HG03175 (cell line): ENCODE measurements around the gene ATP11A.
A peak's percentile ranks its signal among the peaks of the same experiment; 100 is the strongest.

ENCODE experiments used
- ATAC-seq: cut with Tn5 transposase; IDR thresholded peaks from one replicate; pipeline ENCODE4 v1.9.1; 2021; ENCODE audit warnings: mild to moderate bottlenecking, moderate library complexity; ENCODE audit not compliant: unreplicated experiment

Gene ATP11A

DNA sequence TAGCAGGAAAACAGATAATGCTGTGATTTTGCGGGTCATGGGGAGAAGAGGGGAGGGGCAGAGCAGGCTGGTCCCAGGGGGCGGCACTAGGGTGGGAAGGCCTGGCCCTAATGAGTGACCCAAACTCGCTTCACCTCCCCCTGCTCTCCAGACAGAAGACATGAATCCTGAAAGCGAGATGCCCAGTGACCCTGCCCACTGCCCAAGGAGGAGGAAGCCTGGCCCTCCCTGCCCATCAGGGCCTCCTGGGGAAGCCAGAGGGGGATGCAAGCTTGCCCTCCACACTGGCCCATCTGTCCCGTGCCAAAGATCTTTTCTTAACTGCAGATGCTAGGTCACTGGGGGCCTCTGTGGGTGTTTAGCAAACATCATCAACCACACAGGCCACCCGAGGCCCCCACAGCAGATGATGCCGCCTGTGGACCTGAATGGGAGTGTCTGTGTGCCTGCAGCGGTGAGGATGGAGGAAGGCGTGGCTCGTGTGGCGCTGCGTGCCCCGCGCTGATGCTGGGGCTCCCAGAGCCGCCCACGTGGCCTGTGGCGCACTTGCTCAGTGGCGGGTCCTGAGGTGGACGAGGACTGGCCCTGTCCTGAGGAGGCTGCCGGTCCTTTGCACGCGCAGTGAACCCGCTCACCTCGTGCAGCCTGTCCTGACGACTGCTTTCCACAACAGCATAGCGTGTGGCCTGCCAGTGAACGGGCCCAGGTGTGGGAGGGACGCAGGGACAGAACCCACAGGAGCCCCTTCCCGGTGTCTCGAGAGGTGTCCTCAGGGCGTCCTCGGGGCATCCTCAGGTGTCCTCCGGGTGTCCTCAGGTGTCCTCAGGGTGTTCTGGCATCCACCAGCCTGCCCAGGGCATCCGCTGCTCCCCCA lies 198.6 kb downstream of the ATP11A start:
- no peak for ATAC-seq

DNA sequence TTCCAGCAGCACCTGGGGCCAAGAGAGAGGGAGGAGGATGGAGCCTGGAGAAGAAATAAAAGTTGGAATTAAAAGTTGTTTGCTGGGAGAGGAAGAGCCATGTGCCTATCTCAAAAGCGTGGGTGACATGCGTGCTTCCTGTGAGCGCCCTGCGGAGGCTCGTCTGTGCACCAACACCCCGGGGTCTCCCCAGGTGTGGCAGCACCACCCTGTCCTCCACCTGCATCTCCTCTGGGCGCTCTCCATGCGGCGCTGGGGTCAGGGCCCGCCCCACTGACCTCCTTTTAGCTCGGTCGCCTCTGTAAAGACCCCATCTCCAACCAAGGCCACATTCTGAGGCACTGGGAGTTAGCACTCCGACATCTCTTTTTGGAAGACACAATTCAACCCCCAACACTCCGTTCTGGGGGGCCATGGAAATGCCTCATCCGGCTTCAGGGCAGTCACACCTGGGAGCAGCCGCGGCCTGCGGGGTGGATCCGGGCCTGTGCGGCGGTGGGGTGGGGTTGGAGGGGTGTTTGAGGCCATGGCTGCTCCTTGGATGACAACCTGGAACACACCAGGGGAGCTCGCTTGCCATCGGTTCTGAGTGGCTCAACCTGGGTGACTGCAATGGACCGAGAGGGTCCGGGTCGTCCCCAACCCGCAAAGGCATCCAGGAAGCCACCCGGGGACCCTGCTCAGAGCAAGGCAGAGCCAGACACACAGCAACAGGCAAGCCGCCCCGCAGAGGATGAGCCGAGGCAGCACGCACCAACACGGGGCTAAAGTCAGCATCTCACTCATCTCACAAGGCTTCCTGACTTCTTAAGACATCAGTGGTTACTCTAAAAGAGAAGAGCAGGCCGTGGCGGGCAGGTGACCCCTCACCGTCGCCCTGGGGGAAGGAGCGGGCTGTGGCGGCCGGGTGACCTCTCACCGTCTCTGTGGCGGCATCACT lies 199.8 kb downstream of the ATP11A start:
- ATAC-seq: no peak

GRCh38 chr13:112890316-112891145 lies 200.7 kb downstream of the ATP11A start:
- ATAC-seq: no peak

DNA sequence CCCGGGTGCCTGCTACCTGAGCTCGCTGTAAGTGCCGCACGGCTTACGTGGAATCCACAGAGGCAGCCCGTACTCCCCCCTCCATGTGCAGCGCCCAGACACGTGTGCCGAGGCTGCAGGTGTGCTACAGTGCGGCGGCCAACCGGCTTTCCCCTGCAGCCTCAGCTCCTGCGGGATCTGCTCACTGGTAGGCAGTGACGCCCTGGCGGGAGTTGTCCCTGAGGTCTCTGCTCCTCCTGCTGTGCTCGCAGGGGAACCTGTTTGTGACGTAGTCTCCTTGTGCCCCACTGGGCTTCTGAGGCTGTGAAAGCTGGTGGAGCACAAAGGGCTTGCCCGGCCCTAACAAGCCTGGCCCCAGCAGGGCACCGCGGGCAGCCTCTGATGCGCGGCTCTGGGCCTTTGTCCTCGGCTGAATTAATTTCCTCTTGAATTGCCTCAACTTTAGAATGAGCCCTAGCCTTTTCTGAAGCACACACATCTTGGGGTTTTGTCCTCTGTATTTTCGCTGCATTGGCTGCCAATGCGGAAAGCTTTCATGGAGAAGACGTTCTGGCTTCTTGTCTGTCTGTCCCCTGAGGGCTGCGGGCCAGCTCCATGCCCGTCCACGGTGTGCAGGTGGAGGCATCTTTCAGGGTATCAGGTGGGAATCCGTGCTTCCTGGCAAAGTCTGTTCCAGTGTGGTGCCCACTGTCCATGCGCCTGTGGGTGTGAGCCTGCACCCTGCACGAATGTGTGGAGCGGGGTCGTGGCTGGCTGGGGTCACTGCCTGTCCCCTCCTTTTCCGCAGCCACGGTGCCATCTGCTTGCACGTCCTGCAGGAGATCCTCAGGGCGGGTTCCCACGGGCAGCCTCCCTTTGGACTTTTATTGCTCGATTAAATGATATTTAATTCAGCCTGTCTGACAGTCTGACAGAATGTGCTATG lies 201.9 kb downstream of the ATP11A start:
- ATAC-seq: no peak

DNA sequence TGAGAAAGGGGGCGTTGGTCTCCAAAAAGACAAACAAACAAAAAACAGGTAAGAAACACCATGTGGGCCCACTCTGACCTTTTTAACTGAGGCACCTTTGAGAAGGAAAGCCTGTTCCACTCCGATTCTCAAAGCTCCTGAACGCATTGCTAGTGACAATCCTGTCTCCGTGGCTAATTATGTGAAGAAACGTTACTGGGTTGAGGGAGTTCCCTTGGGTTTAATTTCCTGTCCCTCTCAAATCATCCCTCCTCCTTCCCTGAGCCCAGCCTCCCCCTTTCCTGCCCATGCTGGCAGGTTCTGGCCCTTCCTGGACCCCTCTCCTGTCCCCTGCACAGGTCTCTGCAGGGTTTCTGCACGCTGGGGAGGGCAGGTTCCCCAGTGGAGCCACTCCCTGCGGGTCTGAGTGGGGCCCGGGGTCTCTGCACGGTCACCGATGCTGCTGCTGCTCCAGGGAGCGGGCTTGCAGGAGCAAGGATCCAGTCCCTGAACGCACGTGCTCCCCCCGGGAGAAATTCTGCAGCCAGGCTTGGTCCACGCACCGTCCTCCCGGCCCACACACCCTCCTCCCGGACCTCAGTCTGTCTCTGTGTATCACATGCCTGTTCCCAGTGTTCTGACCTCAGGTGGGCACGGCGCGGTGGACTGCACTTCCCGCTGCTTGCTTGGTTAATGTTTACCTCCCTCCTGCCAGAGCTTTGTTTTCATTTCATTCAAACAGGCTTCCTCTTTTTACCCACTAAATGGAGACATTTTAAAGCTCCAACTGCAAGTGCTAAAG lies 202.8 kb downstream of the ATP11A start:
- ATAC-seq: peak; percentile 29

GRCh38 chr13:112893207-112893569 lies 203.3 kb downstream of the ATP11A start:
- no peak for ATAC-seq

DNA sequence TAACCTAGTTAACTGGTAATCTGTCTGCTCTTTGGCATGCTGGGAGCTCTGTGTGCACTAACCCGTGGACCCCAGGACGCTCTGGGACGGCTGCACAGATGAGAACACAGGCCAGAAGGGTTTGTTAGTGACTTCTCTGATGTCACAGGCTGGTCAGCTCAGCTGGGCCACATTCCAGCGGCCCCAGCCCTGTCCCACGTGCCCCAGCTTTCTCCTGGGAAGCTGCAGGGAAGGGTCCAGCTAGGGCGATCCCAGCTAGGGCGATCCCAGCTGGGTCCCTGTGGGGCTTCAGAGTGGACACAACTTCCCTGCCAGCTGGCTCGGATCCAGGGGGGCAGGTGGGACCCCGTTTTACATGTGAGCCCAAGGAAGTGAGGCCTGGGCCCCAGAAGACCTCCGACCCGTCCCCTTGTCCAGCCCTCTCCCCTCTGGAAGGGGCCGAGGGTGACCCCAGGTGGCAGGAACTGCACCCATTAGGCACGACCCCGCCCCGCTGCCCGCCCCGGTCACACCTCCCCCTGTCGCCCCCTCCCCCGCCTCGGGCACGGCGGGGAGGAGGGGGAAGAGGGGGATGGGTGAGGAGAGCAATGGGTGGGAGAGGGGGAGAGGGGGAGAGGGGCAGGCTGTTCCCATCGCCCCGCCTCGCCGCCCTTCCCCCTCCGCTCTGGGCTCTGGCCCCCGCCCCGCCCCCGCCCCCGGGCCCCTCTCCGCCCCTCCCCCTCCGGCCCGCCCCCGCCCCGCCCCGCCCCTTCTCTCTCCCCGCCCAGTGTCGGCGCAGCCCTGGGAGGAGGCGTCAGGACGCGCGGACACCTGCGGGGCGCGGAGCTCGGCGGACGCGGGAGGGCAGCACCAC lies 204.0 kb downstream of the ATP11A start:
- peak; percentile 53 for ATAC-seq

- no peak for ATAC-seq
Measured at GRCh38 chr13:112894423-112894672, 204.5 kb downstream of the ATP11A start.

DNA sequence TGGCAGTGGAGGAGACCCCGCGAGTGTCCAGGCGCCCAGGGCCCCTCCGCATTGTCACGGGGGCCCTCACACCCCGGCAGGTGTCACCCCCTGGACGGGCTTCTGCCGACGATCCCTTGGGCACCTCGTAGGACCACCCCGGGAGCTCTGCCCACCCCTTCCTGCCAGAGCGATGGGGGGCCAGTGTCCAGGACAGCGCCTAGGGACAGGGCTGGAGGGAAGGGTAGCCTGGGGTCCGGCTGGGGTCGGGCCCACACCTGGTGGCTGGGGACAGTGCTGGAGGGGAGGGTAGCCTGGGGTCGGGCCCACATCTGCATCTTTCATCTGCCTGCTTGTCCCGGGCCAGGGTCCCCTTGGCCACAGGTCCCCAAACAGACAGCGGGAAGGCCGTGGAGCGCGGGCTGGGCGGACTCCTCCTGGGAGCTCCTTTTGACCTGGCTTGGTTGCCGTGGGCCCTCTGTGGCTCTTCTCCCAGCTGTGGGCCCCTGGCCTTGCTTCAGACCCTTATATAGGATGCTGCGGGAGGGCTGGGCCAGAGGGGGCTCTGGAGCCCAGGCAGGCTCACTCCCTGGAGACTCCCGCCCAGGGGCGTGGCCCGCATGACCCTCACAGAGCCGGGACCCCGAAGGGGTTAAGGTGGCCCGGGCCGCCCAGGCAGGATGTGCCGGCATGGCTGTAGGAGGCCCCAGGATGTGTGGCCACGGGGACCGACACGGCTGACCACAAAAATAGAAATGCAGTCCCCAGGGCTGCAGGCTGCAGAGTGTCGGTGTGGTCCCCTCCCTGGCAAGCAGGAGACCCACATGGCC lies 205.0 kb downstream of the ATP11A start:
- peak; percentile 28 for ATAC-seq

DNA sequence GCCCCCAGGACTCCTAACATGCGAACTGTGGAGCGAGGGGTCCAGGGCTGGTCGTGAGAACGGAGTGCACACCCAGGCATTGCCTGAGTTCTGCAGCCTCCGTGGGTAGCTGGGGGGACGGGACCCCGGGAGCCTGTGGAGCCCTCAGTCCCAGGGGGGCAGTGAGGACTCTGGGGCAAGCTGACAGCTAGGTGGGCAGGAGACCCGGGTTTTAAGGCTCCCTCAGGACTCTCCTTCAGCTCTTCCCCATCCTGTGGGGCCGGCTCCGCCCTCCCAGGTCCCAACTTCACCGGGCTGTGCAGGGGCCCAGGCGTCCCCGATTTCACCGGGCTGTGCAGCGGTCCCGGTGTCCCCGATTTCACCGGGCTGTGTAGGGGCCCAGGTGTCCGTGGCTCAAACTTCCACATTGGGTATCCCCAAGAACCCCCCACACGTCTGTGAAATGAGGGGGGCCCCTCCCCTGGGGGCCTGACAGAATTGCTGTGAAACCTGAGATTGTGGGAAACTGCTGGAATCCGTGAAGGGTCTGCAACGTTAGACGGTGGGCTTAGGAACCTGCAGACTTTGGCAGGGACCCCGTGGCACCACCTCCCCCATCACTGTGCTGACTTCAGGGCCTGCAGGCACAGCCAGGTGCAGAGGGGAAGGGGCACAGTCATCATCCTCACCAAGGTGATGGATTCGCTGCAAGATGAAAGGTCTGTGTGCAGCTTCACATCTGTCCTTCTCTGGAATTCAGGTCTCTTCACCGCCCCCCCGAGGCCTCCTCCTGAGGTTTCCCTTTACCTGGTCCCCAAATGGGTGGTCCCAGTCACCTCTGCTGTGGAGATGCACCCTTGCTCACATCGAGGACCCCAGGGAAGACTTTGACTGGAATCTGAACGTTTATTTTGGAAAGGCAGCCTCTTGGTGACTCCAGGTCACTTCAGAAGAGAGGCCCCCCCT lies 206.0 kb downstream of the ATP11A start:
- no peak for ATAC-seq

DNA sequence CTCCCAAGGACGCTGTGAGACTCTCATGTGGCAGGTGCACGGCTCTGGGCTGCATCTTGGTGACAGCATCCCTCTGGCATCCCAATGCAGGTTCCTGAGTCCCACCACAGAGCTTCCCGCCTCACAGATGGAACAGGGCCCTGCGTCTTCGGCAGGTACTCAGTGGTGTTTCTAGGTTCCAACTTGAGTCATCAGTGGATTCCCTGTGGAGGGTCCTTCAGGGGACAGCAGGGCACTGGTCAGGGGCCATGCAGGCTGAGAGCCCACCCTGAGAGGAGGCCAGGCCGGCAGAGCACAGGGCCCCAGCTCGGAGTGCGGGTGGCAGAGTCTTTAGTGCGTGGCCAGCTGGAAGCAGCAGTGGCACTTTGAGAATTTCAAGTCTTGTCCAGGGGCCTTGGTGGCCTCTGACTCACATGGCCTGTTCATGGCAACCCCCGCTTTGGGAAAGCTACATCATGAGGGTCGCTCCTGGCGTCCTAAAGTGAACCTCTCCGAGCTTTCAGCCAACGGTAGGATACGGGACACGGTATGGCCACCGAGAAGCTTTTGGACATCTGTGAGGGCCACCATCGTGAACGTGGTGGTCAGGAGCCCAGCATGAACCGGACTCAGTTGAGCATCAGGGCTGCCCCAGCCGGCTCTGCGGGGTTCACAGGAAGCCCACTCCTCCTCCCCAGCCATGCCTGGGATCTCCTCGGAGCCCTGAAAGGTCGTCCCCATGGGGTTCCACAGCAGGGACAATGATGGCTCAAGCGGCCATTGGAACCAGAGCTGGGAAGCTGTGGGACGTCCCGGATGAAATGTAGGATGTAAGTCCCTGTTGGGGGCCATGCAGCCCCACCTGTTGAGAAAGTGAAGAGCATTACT lies 207.1 kb downstream of the ATP11A start:
- ATAC-seq: no peak

- no peak for ATAC-seq
Measured at GRCh38 chr13:112897603-112897955, 207.7 kb downstream of the ATP11A start.

GRCh38 chr13:112897956-112898620 lies 208.2 kb downstream of the ATP11A start:
- no peak for ATAC-seq

- ATAC-seq: no peak
Measured at GRCh38 chr13:112898621-112899280, 208.9 kb downstream of the ATP11A start.
